ENCODE results near the gene PIK3CA. TPM values are rescaled to one million over a fixed set of nuclear protein-coding genes. Genes with fewer than 3 reads are reported as not detected.

The PIK3CA gene
- total and polyA plus RNA-seq, 10 of the 15 experiments (the other 5 are each of a cell fraction or from before 2014, with no cell fraction given), result 3.0 to 18.6 (median 9.0) TPM

- TF ChIP-seq, protein P1, sequence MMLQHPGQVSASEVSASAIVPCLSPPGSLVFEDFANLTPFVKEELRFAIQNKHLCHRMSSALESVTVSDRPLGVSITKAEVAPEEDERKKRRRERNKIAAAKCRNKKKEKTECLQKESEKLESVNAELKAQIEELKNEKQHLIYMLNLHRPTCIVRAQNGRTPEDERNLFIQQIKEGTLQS (IDR thresholded peaks at IDR 0.05; ENCODE audit: borderline replicate concordance, extremely low read depth, low read depth, low read length), result no peak
These were observed 131.7 kb downstream of the PIK3CA start (continued) for GRCh38 chr3:179279837-179280236.

- POLR2A ChIA-PET, result no interaction called here
- H3K79me2 ChIP-seq (ENCODE audit: control insufficient read depth, insufficient read depth, low read length), result no peaks in the 10 kb centered on the region
- H3K9ac ChIP-seq (ENCODE audit: control insufficient read depth, insufficient read depth, low read length), result no peak overlapping the region
- no peaks in the 10 kb centered on the region for H3K36me3 ChIP-seq (ENCODE audit: control insufficient read depth in 2 of 2, insufficient read depth in 2 of 2, low read length in 1 of 2)
- TF ChIP-seq SP1 (IDR thresholded peaks at IDR 0.05; ENCODE audit: low read depth, low read length) (no peak), ZBED1 (IDR thresholded peaks at IDR 0.05; ENCODE audit: borderline replicate concordance) (no peak), BCLAF1 (IDR thresholded peaks at IDR 0.05) (no peak)
- TF ChIP-seq, protein P2, sequence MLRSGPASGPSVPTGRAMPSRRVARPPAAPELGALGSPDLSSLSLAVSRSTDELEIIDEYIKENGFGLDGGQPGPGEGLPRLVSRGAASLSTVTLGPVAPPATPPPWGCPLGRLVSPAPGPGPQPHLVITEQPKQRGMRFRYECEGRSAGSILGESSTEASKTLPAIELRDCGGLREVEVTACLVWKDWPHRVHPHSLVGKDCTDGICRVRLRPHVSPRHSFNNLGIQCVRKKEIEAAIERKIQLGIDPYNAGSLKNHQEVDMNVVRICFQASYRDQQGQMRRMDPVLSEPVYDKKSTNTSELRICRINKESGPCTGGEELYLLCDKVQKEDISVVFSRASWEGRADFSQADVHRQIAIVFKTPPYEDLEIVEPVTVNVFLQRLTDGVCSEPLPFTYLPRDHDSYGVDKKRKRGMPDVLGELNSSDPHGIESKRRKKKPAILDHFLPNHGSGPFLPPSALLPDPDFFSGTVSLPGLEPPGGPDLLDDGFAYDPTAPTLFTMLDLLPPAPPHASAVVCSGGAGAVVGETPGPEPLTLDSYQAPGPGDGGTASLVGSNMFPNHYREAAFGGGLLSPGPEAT (IDR thresholded peaks at IDR 0.05; ENCODE audit: low read depth), result no peak
- H3K4me1 ChIP-seq (ENCODE audit: control insufficient read depth, insufficient read depth, low read length), result no peaks in the 10 kb centered on the region
- no peak for ATAC-seq
- 70% methylated on average over 3 of the region's 3 CpGs for WGBS (ENCODE audit: insufficient coverage, insufficient replicate concordance, low lambda C conversion rate, missing lambda C conversion rate)
- SMC1A ChIA-PET (ENCODE audit: uncharacterized antibody, unreplicated experiment), result no interaction called here
- H2AFZ ChIP-seq (ENCODE audit: control insufficient read depth, low read depth, low read length), result no peak overlapping the region
- H3K27me3 ChIP-seq (replicated peaks in 1 of 2; ENCODE audit: control insufficient read depth in 2 of 2, insufficient read depth in 2 of 2, low read length in 1 of 2), result no peaks in the 10 kb centered on the region
- H4K20me1 ChIP-seq (ENCODE audit: control insufficient read depth, insufficient read depth), result no peaks in the 10 kb centered on the region
- H3K4me2 ChIP-seq (ENCODE audit: control insufficient read depth, insufficient read depth), result no peak overlapping the region
- no peak for DNase-seq (ENCODE audit: low read depth, low spot score)
- BruUV-seq (replicated peaks), result no TSS peak
- RAD21 ChIA-PET (ENCODE audit: unreplicated experiment), result interaction anchor here (0.5 kb wide), 1 partner anchor 548 kb away, joined by 3 read pairs; no protein-coding TSS in a partner anchor
- H3K4me3 ChIP-seq, result no peak overlapping the region
- CTCF ChIA-PET, result no interaction called here
- in situ Hi-C loops (cut with MboI) (no loop called here), intact Hi-C loops (cut with micrococcal nuclease; ENCODE audit: unreplicated experiment) (no loop called here)
- H3K9me3 ChIP-seq (replicated peaks; ENCODE audit: control insufficient read depth, insufficient read depth, low read length), result no peaks in the 10 kb centered on the region
- H3K27ac ChIP-seq (ENCODE audit: control insufficient read depth, insufficient read depth), result no peak overlapping the region
- FAIRE-seq, result no peak
These were observed 133.7 kb downstream of the PIK3CA start for GRCh38 chr3:179281825-179282224.

All from GM12878 (cell line).